EH (cell line): Measurements from ENCODE around the gene SEL1L.
"Not testable (repeated sequence)": the region's sequence is repeated elsewhere in the genome, so short reads cannot be mapped to it uniquely, and the experiment has no call there.

Experiments
- DNase-seq: peaks from one replicate; pipeline ENCODE4 v3.0.0-alpha.2; 2015; ENCODE audit warnings: low read depth

SEL1L gene

DNA sequence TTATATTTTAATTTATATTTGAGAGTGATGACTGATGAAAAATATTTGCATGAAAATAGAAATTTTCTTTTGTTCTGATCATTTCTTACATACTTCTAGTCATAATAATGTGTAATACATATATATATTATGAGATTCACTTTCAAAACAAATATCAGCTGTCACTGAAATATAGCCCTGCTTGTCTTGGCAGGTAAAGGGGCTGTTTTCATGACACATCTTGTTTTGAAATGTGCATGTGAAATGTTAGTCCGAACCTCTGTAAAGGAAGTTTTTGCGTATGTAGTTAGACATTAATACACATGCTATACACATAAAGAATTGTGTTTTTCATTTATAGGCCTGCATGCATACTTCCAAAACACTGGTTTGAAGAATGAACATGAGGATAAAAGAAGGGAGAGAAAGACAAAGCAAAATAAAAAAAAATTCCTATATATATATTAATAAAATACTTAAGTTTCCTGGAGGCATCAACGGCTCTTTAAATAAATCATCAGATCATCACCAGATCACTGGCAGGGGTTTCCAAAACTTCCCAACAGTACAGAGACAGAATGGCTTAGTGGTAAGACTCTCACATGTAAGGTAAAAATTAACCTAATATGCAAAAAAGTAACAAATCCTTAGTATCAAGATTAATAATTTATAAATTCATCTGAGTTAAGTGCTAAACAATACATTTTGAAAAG, 60.1 kb downstream of the SEL1L start:
- DNase-seq = no peak

DNA sequence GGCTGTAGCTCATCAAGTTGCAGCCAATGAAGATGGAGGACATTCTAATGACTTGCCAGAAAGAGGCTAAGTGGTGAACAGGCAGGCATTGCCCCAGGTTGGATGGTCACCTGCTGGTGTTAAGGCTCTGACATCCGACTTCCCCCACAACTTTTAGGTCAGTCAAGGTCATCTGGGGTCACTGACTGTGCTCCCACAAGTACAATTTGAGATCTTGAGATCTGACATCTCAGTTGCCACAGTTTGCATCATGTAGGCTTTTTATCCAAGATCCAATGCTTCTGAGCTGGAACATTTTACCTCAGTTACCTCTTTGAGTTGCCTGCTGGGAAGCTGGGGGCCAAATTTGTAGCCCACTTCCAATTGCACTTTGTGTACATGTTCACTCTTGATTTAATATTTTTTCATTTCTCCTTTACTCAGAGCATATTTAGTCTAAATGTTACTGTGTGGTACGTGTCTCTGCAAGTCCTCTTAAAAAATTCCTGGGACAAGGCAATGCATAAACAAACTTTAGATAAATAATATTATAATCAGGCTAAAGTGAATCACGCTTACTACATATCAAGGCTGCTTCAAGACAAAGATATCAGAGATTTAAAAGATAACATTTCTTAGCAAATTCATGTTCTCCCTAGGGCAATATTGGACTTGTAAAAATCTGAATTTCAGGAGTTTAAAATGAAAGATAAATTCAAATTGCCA, 61.4 kb downstream of the SEL1L start:
- DNase-seq = no peak

DNA sequence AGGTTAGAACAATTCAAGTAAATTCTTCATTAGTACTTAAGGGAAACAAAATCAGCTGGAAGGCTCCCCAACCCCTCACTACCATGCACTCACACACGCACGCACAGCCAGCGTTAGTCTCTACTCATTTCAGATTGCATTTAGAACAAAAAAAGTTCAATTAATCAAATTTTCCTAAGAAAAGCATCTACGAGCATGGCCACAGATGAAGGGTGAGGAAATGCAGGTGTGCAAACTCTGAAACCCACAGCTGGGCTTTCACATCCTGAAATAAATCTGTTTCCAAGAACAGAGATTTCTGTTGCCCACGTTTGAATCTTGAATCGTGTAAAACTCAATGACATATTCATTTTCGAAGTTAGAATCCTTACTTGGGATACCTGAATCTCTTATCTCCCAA, 62.6 kb downstream of the SEL1L start:
- DNase-seq = no peak

DNA sequence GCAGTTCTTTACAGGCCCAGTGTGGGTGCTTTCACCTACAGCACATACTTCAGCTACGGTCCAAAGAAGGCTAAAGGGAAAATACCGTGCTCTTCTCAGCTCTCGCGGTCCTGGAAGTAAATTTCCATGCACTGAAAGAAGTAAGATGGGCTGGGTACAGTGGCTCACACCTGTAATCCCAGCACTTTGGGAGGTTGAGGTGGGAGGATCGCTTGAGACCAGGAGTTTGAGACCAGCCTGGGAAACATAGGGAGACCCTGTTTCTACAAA, 63.2 kb downstream of the SEL1L start:
- DNase-seq = not testable (repeated sequence)

DNA sequence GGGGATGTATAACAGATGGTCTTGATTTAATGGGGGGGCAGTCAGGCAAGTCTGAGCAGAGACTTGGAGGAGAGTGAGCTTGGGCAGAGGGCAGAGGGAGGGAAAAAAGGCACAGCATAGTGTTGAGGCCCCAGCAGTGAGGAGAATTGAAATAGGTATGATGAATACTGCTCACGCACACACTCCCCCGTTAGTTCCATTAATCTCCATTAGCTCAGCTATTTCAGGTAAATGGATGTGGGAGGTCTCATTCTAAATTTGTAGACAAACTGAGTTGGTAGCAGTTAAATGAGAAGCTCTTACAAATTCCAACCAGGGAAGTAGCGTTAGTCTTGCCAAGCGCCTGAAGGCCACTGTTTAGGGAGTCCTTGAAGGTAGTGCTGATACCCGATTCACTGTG, 66.8 kb downstream of the SEL1L start:
- DNase-seq = no peak

DNA sequence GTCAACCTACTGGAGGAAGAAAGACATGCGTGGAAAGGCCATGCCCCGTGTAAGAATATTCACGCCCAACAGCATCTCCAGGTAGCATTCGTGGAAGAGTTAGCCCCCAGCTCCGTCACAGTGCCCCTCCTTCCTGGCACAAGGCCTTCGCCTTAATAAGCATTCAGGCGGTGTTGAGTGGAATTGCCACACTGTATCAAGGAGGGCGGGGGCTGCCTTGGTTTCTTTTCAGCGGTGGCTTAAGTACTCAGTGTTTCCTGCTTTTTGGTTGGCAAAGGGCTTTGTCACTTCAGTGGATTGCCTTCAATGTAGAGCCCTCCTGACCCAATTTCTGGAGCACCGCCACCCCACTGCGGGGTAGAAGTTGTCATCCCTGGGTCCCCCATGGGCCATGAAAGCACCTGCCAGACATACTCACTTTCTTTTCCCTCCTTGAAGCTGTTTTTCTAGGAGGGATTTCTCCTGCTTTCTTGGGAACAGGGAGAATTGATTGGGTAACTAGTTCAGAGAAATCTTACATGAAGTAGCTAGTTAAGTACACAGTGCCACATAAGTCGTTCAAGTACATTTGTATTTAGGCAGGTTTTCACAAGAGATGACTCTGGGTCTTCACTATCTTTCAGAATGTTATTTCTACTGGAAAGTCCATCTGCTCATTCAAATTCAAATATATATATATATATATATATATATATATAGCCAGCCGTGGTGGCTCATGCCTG, 68.0 kb downstream of the SEL1L start:
- no peak for DNase-seq

DNA sequence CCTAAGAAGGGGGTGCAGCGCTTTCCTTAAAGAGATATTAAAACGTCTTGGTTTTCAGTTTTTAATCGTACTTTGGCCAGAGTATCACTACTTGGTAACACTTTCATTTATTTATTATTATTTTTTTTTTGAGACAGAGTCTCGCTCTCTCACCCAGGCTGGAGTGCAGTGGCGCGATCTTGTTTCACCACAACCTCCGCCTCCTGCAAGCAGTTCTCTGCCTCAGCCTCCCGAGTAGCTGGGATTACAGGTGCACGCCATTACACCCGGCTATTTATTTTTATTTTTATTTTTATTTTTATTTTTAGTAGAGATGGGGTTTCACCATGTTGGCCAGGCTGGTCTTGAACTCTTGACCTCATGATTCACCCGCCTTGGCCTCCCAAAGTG, 68.7 kb downstream of the SEL1L start:
- not testable (repeated sequence) for DNase-seq

DNA sequence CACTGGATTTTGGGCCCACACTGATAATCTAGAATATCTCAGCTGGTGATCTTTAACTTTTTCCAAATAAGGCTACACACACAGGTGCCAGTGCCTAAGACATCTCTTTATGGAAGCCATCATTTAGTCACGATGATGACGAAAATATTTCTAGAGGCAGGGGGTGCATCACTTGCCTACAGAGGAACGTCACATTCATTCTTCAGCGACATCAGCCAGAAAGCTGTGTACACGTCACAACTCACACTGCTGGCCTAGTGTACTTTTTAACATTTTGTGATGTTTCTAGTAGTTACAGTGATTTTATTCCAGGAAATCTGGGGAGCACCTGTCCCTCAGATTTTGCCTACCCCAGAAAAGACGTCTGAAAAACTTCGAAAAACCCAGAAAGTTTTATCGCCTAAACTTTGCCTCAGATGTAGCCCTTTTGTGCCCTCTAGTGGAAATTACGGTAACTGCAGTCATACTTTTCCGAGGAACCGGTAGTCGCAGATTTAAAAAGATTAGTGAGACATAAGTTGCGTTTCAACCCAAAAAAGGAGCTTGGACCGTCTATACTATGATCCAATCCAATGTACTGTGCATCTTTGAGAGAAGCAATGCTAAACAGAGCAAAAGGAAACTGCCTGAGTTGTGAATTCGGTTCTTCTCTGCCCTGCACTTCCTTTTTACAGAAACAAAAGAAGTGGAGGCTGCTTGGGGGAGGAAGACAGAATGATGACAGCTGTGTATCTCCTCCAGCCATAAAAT, 69.2 kb downstream of the SEL1L start:
- peak; percentile 70 for DNase-seq

DNA sequence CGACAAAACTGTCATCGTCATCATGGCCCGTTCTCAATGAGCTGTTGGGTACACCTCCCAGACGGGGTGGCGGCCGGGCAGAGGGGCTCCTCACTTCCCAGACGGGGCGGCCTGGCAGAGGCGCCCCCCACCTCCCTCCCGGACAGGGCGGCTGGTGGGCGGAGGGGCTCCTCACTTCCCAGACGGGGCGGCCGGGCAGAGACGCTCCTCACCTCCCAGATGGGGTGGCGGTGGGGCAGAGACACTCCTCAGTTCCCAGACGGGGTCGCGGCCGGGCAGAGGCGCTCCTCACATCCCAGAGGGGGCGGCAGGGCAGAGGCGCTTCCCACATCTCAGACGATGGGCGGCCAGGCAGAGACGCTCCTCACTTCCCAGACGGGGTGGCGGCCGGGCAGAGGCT, 71.3 kb downstream of the SEL1L start:
- not testable (repeated sequence) for DNase-seq

DNA sequence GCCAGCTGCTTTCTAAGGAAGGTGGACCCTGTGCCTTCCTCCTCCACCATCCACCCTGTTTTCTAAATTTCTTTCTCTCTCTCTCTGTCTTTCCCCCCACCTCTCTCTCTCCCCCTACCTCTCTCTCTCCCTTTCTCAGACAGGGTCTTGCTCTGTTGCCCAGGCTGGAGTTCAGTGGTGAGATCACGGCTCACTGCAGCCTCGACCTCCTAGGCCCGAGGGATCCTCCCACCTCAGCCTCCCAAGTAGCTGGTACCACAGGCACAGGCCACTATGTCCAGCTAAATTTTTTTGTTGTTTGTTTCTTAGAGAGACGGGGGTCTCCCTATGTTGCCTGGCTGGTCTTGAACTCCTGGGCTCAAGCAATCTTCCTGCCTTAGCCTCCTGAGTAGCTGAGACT, 73.7 kb downstream of the SEL1L start:
- no peak for DNase-seq

DNA sequence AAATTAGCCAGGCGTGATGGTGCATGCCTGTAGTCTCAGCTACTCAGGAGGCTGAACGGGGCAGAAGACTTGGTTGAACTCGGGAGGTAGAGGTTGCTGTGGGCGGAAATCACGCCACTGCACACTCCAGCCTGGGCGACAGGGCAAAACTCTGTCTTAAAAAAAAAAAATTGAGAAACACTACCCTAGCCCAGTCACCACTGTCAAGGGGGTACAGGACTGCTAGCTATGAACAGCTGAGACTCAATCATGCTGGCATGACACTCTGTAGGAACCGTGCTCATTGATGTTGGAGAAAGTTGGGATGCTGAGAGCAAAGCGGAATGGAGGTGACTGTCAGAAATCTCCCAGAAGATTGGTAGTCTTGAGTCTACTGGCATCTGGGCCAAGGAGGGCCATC, 75.3 kb downstream of the SEL1L start:
- no peak for DNase-seq

DNA sequence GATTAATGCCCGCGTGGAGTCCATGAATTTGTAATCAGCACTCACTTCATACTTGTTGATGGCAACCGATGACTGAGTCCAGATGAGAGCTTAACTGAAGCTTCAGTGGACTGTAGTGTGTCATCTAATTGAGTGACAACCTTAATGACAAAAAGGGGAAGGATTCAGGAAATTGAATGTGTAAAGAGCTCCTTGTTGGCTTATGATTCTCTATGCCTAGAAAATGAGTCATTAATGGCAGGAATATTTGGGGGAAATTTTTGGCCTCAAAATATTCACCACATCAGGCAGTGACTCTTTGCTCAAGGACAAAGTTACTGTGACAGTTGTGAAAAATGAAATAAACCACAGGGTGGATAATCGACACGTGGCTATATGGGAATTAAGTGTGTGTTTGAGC, 78.3 kb downstream of the SEL1L start:
- no peak for DNase-seq

DNA sequence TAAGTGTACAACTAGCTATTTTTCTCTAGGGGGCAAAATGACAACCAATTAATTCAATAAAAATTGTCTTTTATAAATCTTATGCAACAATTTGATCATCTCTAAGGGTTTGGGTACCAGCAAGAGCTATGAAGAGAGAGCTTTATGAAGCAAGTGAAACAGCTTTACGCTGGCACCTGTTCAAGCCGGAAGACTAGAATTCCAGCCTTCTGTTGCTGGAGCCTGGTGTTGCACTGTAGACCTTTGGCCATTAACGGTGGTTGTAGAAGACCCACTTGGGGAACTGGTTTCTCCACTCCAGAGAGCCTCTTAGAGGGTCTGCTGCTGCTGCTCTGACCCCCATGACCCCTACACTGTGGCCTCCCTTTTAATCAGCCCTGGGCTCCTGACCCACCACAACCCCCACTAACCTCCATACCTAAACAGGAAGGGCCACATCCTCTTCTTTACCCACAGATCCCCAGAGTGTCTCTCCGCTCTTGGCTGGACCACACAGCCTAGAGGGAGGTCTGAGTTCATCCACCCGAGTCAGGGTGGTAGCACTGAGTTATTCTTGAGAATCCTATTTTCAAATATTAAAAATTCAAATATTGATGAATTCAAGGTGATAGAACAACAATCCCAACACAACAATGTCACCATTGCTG, 79.0 kb downstream of the SEL1L start:
- no peak for DNase-seq

DNA sequence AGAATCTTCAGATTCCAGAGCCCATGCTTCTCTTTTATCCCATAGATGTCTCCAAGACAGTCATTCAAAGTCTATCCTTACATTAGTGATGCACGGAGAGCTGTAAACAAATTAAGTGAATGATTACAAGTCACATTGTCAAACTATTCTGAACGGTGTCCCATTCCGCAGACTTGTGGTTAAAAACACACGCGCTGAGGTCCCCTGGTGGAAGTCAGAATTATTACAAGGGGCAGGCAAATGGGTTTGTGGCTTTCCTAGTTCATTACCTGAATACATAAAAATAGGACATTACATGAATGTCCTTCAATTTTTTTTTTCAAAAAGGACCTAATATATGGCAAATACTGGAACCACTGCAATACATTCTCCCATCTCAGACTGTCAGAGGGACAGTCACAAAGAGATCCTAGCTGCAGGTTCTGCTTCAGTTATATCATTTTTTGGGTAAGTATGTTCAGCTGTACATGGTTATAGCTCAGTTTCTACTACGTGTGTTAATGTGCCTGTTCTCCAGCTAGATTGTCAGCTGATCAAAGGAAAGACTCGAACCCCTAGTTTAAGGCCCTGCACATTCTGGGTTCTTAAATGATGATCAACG, 80.4 kb downstream of the SEL1L start:
- DNase-seq = peak; percentile 52

DNA sequence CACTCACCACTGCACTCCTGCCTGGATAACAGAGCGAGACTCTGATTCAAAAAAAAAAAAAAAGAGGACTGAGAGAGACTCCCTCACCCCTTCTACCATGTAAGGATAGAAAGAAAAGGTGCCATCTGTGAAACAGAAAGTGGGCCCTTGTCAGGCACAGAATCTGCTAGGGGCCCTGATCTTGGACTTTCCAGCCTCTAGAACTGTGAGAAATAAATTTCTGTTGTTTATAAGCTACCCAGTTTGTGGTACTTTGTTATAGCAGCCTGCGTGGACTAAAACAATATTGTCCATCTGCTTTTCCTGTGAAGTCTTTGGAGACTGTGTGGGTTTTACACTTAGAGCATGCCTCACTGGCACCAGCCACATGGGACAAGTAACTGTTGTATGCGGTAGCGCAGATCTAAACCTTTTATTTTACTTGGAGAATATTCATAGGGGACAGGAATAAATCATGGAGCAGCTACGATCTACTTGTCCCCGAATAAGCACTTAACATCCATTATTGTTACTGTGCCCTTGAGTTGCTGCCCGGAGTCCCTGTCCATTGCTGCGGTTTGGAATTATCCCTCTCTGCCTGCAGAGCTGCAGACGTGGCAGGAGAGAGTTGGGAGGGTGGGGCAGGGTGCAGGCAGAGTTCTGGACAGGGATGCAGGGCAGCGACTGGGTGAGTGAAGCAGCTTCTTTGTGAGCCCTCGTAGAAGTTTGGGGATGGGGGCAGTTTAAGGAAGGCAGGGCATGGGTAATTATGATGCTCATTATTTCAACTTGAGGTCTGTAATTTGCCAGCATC, 81.1 kb downstream of the SEL1L start:
- DNase-seq = no peak

DNA sequence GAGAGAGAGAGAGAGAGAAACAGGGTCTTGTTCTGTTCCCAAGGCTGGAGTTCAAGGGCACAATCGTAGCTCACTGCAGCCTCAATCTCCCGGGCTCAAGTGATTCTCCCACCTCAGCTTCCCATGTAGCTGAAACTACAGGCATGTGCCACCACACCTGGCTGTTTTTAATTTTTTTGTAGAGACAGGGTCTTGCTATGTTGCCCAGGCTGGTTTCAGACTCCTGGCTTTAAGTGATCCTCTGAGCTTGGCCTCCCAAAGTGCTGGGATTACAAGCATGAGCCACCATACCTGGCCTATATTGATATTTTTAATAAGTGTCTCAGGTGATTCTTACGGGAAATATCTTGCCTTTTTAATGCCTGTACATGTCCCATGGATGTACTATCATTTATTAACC, 82.7 kb downstream of the SEL1L start:
- DNase-seq = no peak

DNA sequence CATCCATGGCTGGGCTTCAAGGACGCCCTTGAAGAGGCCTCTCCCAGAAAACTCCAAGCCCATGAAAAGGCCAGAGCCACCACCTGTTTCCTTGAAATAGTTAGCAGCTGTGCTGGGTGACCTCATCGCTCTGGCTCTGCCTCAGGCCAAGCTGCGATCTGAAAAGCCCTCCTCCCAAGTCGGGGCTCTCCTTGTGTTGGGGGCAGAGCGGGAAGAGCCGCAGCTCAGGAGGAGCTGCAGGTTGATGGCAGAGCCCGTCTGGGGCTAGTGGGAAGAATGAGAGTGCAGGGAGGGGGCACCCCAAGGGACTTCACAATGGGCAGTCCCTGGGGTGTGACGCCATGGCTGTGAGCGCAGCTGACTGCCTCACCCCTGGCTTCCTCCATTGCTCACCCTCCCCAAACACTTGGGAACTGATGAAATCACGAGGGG, 83.5 kb downstream of the SEL1L start:
- no peak for DNase-seq

DNA sequence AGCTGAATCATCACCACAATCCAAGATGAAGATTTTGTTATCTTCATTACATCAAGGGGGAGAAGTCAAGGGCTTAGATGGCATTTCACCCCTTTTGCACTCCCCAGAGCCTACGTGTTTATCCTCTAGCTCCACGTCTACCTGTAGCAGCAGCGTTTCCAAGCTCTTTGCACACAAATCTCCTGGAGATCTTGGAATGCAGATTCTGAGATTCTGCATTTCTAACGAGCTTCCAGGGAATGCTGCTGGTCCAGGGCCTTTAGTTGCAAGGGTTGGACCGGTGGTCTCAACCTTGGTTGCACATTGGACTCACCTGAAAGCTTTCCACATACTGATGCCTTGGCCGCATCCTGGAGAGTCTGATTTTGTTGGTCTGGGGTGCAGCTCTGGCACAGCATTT, 84.1 kb downstream of the SEL1L start:
- no peak for DNase-seq

DNA sequence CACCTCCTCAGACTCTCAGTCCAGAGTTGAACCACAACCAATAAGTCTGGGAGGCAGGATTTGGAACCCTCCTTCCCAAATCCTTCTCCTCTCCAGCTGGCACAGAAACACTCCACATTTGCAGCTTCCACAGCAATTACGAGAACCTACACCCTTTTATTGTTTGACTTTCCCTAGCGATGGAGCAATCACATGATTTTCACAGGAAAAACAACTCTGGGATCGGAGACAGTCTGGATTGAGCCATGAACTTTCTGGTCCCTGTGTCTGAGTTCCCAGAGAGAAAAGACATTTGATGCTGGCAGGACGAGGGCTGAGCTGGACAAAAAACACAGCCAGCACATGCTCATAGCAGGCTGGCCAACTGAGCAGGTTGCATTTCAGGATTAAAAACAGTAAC, 84.5 kb downstream of the SEL1L start:
- no peak for DNase-seq

DNA sequence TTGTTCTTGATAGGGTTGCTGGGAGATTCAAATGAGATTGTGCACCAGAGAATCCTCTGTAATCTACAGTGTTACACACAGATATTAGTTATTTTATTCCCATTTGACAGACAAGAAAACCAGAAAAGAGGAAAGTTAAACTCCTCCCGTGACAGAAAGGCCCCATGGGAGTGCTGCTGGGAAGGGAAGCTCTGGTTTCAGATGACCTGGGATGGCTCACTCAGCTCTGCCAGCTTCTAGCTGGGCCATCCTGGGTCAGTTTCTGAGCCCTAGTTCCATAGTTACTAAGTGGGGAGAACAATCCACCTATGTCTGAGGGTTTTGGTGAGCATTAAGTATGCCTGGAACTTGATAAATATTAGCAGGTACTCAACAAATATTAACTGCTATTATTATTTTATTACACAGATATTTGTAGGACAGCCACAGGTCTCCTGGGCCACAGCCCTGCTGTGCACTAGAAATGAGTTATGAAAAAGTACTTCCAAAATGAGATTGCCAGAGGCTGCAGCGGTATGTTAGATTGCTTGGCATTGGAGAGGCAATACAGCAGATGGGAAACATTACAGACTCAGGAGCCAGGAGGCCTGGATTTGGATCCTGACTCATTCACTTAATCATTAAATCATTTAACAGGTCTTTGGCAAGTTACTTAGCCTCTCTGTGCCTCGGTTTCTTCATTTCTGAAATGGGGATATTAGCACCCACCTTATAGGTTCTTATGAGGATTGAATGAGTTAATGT, 86.5 kb downstream of the SEL1L start:
- DNase-seq = no peak
